Medulla oblongata (tissue), 1 donor: Measurements from ENCODE around the gene VSX2.

Experiments used
- DNase-seq: peaks from one replicate; pipeline ENCODE4 v3.0.0-alpha.2; 2015; ENCODE audit errors: extremely low spot score

VSX2 gene

DNA sequence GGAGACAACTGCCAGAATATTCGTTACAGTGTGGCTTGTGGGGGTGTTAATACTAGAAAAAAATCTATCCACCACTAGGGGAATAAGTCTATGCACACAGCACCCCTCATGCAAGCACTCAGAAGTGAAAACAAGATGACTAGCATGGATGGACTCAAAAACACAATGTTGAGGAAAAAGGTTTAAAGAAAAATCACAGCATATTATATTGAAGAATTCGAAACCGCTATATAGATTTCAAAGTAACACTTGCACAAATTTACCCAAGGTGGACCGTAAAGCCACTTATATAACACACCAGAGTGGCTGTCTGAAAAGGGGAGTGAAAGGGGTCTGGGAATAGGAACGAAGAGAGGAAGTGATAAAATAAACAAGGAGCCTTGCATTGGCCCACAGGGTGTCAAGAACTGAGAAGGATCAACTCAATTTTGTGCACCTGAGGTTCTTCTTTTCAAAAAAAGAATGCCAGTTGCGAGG lies 62.9 kb downstream of the VSX2 start:
- DNase-seq: peak; percentile 66

DNA sequence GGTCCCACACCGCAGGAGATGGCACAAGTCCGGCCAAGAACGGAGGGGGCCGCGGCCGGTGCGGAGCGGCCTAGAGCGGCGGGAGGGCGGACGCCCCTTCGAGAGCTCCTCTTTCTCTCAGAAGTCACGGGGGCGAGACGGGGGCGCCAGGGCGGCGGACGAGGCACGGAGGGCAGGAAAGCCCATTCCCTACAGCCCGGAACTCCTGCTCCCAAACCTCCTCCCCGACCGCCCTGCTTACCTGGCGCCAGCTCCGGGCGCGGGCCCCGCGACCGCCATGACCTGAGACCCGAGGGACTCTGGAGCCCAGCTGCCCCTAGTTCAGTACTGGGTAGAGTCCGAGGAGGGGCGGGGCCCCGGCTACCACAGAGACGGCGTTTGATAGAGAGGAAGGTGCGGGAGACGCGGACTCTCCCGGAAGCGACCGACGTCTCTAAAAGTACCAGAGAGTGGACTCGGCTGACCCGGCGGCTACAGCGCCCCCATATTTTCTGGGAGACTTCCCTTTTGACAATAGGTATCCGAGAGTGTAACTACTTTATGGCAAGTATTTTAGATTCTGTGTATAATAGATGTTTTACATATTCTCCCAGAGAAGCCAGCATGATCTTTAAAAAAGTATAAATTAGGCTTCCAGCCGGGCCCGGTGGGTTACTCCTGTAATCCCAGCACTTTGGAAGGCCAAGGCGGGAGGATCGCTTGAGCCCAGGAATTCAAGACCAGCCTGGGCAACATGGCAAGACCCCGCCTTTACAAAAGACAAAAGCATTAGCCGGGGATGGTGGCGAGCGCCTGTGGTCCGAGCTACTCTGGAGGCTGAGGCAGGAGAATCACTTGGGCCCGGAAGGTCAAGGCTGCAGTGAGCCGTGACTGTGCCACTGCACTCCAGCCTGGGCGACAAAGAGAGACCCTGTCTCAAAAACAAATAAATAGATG lies 63.7 kb downstream of the VSX2 start, which contains the start of gene ABCD4:
TSS of gene ABCD4 (minus strand) at position 301 of the 936 bp plus-strand sequence. CDS start at position 279, 22 bp downstream.
- peak; percentile 97 for DNase-seq

DNA sequence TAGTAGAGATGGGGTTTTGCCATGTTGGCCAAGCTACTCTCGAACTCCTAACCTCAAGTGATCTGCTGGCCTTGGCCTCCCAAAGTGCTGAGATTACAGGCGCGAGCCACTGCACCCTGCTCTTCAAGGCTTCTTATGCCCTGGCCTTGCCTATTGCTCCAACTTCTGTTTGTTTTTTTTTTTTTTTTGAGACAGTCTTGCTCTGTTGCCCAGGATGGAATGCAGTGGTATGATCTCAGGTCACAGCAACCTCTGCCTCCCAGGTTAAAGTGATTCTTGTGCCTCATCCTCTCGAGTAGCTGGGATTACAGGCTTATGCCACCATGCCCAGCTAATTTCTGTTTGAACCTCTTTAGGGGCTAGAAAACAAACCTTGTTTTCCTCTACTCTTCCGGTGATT lies 69.4 kb downstream of the VSX2 start:
- DNase-seq: no peak

DNA sequence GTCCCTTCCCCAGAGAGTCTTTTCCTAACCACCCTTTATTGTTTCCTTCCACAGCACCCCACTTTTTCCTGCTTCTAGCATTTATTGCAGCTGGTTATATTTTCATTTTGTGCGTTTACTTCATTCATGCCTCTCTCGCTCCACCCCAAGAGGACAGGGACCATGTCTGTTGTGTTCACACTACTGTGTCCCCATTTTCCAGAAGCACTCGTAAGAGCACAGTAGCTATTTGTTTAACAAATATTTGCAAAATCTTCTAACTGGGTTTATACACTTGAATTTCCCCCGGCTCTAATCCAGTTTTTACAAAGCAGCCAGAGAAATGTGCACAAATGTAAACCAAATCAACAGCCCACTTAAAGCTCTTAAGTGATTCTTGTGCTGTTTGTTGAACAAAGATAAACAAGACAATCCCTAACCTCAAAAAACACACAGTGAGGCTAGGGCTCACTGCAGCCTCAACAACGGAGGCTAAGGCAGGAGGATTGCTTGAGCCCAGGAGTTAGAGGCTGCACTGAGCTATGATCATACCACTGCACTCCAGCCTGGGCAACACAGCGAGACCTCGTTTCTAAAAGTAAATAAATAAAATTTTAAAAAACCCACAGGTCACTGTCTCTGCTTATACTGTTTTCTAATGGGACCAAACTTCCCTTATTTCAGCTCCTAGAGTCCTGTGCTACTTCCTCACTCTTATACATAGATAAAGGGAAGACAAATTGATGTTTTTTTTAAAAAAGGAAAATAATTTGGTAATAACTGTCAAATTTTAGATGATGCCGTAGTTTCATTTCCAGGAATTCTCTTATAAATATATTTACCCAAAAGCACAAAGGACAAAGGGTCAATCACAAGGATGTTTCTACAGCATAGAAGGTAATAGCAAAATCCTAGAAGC lies 70.1 kb downstream of the VSX2 start:
- DNase-seq: no peak

DNA sequence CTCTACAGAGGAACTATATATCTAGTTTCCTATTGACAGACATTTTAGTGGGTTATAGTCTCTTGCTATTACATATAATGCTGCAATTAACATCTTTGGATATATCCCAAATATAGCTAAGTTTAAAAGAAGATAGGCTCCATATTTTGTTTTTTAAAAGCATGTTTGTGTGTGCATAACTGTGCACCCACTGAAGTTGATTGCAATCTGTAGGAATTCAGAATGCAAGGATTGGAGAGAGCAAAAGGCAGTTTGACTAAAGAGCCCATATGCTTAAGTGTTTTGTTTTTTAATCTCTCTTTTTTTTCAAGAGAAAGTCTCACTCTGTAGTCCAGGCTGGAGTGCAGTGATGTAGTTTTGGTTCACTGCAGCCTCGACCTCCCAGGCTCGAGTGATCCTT lies 72.9 kb downstream of the VSX2 start:
- no peak for DNase-seq
